COLO829 (cell line): ENCODE measurements around the gene MRPL17.
A peak's percentile ranks its signal among the peaks of the same experiment; 100 is the strongest.
"Not testable (repeated sequence)": the region's sequence is repeated elsewhere in the genome, so short reads cannot be mapped to it uniquely, and the experiment has no call there.

Source experiments
- DNase-seq: peaks from one replicate; pipeline ENCODE4 v3.0.0; 2012; ENCODE audit warnings: low spot score

MRPL17 gene

GRCh38 chr11:6682936-6683861 is at the start of gene MRPL17:
Gene MRPL17, minus strand, starts transcription at chr11:6683340. Its CDS starts 44 bp downstream, at chr11:6683296.
- peak; percentile 100 for DNase-seq

GRCh38 chr11:6727971-6728760 is 45.0 kb upstream of the MRPL17 start:
- no peak for DNase-seq

- DNase-seq, result peak; percentile 67
Observed at GRCh38 chr11:6725386-6725896, 42.3 kb upstream of the MRPL17 start.

- no peak for DNase-seq
Observed at GRCh38 chr11:6724013-6724412, 40.9 kb upstream of the MRPL17 start.

GRCh38 chr11:6721343-6721742 is 38.2 kb upstream of the MRPL17 start:
- no peak for DNase-seq

- no peak for DNase-seq
Observed at GRCh38 chr11:6719576-6719975, 36.4 kb upstream of the MRPL17 start.

- DNase-seq, result no peak
Observed at GRCh38 chr11:6717426-6717825, 34.3 kb upstream of the MRPL17 start.

- DNase-seq, result peak; percentile 27
Observed at GRCh38 chr11:6711552-6711951, 28.4 kb upstream of the MRPL17 start.

- no peak for DNase-seq
Observed at GRCh38 chr11:6708876-6709275, 25.7 kb upstream of the MRPL17 start.

GRCh38 chr11:6705905-6706535 is 22.9 kb upstream of the MRPL17 start:
- peak; percentile 66 for DNase-seq

- peak; percentile 91 for DNase-seq
Observed at GRCh38 chr11:6703247-6704063, 20.3 kb upstream of the MRPL17 start.

- not testable (repeated sequence) for DNase-seq
Observed at GRCh38 chr11:6701955-6702354, 18.8 kb upstream of the MRPL17 start.

- DNase-seq, result peak; percentile 74
Observed at GRCh38 chr11:6695377-6695776, 12.2 kb upstream of the MRPL17 start.

GRCh38 chr11:6694229-6694535 is 11.0 kb upstream of the MRPL17 start:
- no peak for DNase-seq

- no peak for DNase-seq
Observed at GRCh38 chr11:6693342-6694228, 10.4 kb upstream of the MRPL17 start.

- DNase-seq, result no peak
Observed at GRCh38 chr11:6692128-6692527, 9.0 kb upstream of the MRPL17 start.

GRCh38 chr11:6690431-6691132 is 7.4 kb upstream of the MRPL17 start:
- DNase-seq, result not testable (repeated sequence)

GRCh38 chr11:6687876-6688275 is 4.7 kb upstream of the MRPL17 start:
- no peak for DNase-seq

GRCh38 chr11:6686006-6686405 is 2.9 kb upstream of the MRPL17 start:
- DNase-seq, result no peak

GRCh38 chr11:6684068-6684467 is 928 bp upstream of the MRPL17 start:
- DNase-seq, result not testable (repeated sequence)
